Lower lobe of right lung (tissue), 2 donors: ENCODE measurements around the gene ACSS1. TPM values are rescaled to one million over a fixed set of nuclear protein-coding genes. Genes with fewer than 3 reads are reported as not detected.

ENCODE experiments used
- ATAC-seq, 2 donors: fragments of 200-7000 bp; cut with Tn5 transposase; one replicate each; pipeline ENCODE4 v1.9.1; 2020 to 2022; ENCODE audit warnings: mild to moderate bottlenecking in 2 of 2, moderate library complexity in 2 of 2
- DNase-seq: peaks from one replicate; pipeline ENCODE4 v3.0.0-alpha.2; 2020
- H3K27ac ChIP-seq: fragments of 200-600 bp; one replicate; pipeline ENCODE4 v1.8.0; 2022
- H3K27me3 ChIP-seq: fragments of 200-600 bp; one replicate; pipeline ENCODE4 v1.8.0; 2022; ENCODE audit warnings: low read depth
- H3K36me3 ChIP-seq: fragments of 200-600 bp; one replicate; pipeline ENCODE4 v1.8.0; 2022; ENCODE audit warnings: mild to moderate bottlenecking
- H3K4me1 ChIP-seq: fragments of 200-600 bp; one replicate; pipeline ENCODE4 v1.8.0; 2022
- H3K4me3 ChIP-seq: fragments of 200-600 bp; one replicate; pipeline ENCODE4 v1.8.0; 2022; ENCODE audit warnings: mild to moderate bottlenecking
- H3K9me3 ChIP-seq: fragments of 200-600 bp; one replicate; pipeline ENCODE4 v1.8.0; 2022
- CTCF ChIP-seq: fragments of 200-600 bp; IDR thresholded peaks from one replicate; pipeline ENCODE4 v1.8.0; 2022; ENCODE audit warnings: antibody characterized with exemption, mild to moderate bottlenecking
- intact Hi-C: fragments of 100-400 bp; cut with DNase I; formaldehyde crosslinking; loops from one replicate; pipeline ENCODE4 v1.11.0; 2022
- total RNA-seq: library from RNA; stranded (reverse); fragmentation: NEBNext Ultra II Directional; extraction: Animal tissue kit (Norgen Biotek cat#: 25700); gene quantifications from one replicate; pipeline ENCODE4 v1.2.1, GENCODE V29; 2021
- donor health status: DM: no; HTN: yes; CAD: no; lungs with severe emphysema.

Gene ACSS1
- total RNA-seq, 1 donor from 2014 or later: 41.8 TPM

- no peaks in the 10 kb centered on the region for H3K9me3 ChIP-seq
- no peaks in the 10 kb centered on the region for H3K27me3 ChIP-seq
- DNase-seq (peak; percentile 16), ATAC-seq (peak in 1 of 2 donors; percentile 41)
- intact Hi-C loops: no loop called here
- H3K4me1 ChIP-seq: no peaks in the 10 kb centered on the region
- H3K27ac ChIP-seq: no peak overlapping the region
- peaks cover 96% of the 10 kb centered on the region for H3K36me3 ChIP-seq
- TF ChIP-seq CTCF: no peak
- no peak overlapping the region for H3K4me3 ChIP-seq
These were observed 92.6 kb downstream of the ACSS1 start for GRCh38 chr20:24965065-24965919.

DNA sequence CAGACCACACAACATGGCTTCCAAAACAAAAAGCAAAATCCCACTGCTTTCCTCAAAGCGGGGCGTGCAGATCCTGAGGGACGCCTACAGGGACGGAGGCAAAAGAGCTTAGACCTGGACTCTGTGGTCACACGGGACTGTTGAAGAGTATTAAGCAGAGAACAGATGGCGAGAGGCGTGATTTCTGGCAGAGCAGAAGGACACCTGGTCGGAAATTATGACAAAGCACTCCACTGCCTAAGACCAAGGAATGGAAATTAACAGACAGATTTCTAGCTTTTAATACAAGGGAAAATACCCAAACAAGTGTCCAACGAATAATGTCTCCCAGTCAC, 93.5 kb downstream of the ACSS1 start:
- DNase-seq: no peak
- intact Hi-C loops: no loop called here
- no peak overlapping the region for H3K27ac ChIP-seq
- H3K4me1 ChIP-seq: no peaks in the 10 kb centered on the region
- TF ChIP-seq CTCF: no peak
- H3K36me3 ChIP-seq: peaks cover 96% of the 10 kb centered on the region
- no peaks in the 10 kb centered on the region for H3K27me3 ChIP-seq
- ATAC-seq: no peak
- H3K4me3 ChIP-seq: no peak overlapping the region
- no peaks in the 10 kb centered on the region for H3K9me3 ChIP-seq

- no peak for ATAC-seq
- no peak for TF ChIP-seq CTCF
- Histone ChIP-seq H3K27me3 (no peaks in the 10 kb centered on the region), H3K9me3 (no peaks in the 10 kb centered on the region), H3K36me3 (peaks cover 96% of the 10 kb centered on the region), H3K4me3 (no peak overlapping the region), H3K4me1 (no peaks in the 10 kb centered on the region), H3K27ac (no peak overlapping the region)
- DNase-seq: peak; percentile 29
- intact Hi-C loops: no loop called here
These were observed 94.0 kb downstream of the ACSS1 start for GRCh38 chr20:24963672-24964505.

DNA sequence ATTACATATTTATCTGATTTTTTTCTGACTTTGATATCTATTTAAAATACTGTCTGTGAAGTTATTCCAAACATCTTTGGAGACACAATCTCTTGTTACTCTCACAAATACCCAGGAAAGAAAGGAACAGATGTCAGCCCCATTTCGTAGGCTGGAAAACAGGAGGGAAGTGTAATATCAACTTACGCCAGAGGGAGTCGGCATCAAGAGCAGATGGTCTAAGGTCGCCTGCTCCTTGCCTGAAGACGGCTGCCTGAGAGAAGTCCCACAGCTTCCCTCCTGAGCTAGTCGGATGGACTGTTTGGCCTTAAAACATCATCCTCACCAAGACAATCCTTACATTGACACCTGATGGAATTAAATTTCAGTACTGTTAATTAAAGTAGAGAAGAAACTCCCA, 95.4 kb downstream of the ACSS1 start:
- ATAC-seq: no peak
- Histone ChIP-seq H3K27me3 (no peaks in the 10 kb centered on the region), H3K4me3 (no peak overlapping the region), H3K27ac (no peak overlapping the region), H3K36me3 (peaks cover 96% of the 10 kb centered on the region), H3K9me3 (no peaks in the 10 kb centered on the region), H3K4me1 (no peaks in the 10 kb centered on the region)
- no peak for DNase-seq
- intact Hi-C loops: no loop called here
- TF ChIP-seq CTCF: no peak

DNA sequence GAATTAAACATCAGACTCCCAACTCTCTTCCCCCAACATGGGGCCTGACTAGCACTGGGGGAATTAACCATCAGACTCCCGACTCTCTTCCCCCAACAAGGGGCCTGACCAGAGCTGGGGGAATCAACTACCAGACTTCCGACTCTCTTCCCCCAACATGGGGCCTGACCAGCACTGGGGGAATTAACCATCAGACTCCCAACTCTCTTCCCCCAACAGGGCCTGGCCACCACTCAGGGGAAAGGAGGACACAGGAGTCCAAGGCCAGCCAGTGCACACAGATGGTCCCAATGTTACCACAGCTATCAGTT, 95.8 kb downstream of the ACSS1 start:
- intact Hi-C loops: no loop called here
- ATAC-seq (no peak), DNase-seq (peak; percentile 10)
- no peak for TF ChIP-seq CTCF
- H3K4me1 ChIP-seq: no peaks in the 10 kb centered on the region
- no peaks in the 10 kb centered on the region for H3K9me3 ChIP-seq
- H3K27me3 ChIP-seq: no peaks in the 10 kb centered on the region
- peaks cover 93% of the 10 kb centered on the region for H3K36me3 ChIP-seq
- no peak overlapping the region for H3K27ac ChIP-seq
- H3K4me3 ChIP-seq: no peak overlapping the region
